HUES48 (cell line): Measurements from ENCODE around the gene C12orf43.

ENCODE experiments used
- H3K27ac ChIP-seq: one replicate; pipeline ENCODE4 v1.7.0; 2013; ENCODE audit warnings: low read depth, low read length, inconsistent platforms
- H3K27me3 ChIP-seq: 2 replicates; pipeline ENCODE4 v1.6.1; 2013; ENCODE audit warnings: mild to moderate bottlenecking, low read length; ENCODE audit not compliant: control insufficient read depth, insufficient read depth
- H3K36me3 ChIP-seq: 2 replicates; pipeline ENCODE4 v1.6.1; 2013; ENCODE audit warnings: low read length; ENCODE audit not compliant: control insufficient read depth, insufficient read depth
- H3K4me1 ChIP-seq: 2 replicates; pipeline ENCODE4 v1.6.1; 2013; ENCODE audit warnings: mild to moderate bottlenecking, low read length; ENCODE audit not compliant: control insufficient read depth, insufficient read depth
- H3K4me3 ChIP-seq: 2 replicates; pipeline ENCODE4 v1.5.1; 2013; ENCODE audit warnings: mild to moderate bottlenecking, low read depth, low read length
- H3K9ac ChIP-seq: 2 replicates; pipeline ENCODE4 v1.6.1; 2013; ENCODE audit warnings: mild to moderate bottlenecking, low read depth, low read length, moderate library complexity
- H3K9me3 ChIP-seq: 2 replicates; pipeline ENCODE4 v1.6.1; 2013; ENCODE audit warnings: low read length; ENCODE audit not compliant: control insufficient read depth, insufficient read depth

C12orf43 gene

GRCh38 chr12:120997448-120997847 is 18.8 kb downstream of the C12orf43 start:
- Histone ChIP-seq H3K9ac (no peak overlapping the region), H3K4me1 (0 out of 2 replicates have a peak, but pooled peaks cover 3% of the 10 kb centered on the region), H3K27ac (no peak overlapping the region), H3K4me3 (no peak overlapping the region), H3K9me3 (no peaks in the 10 kb centered on the region), H3K36me3 (peaks cover 10% of the 10 kb centered on the region), H3K27me3 (no peaks in the 10 kb centered on the region)

GRCh38 chr12:120996133-120996746 is 20.0 kb downstream of the C12orf43 start:
- H3K27me3 ChIP-seq = no peaks in the 10 kb centered on the region
- no peak overlapping the region for H3K27ac ChIP-seq
- H3K4me3 ChIP-seq = no peak overlapping the region
- no peak overlapping the region for H3K9ac ChIP-seq
- H3K9me3 ChIP-seq = no peaks in the 10 kb centered on the region
- no peaks in the 10 kb centered on the region for H3K36me3 ChIP-seq
- 0 out of 2 replicates have a peak, but pooled peaks cover 3% of the 10 kb centered on the region for H3K4me1 ChIP-seq

- Histone ChIP-seq H3K27me3 (no peaks in the 10 kb centered on the region), H3K36me3 (no peaks in the 10 kb centered on the region), H3K4me3 (no peak overlapping the region), H3K27ac (no peak overlapping the region), H3K9ac (no peak overlapping the region), H3K9me3 (no peaks in the 10 kb centered on the region), H3K4me1 (0 out of 2 replicates have a peak, but pooled peaks cover 3% of the 10 kb centered on the region)
These were observed 21.5 kb downstream of the C12orf43 start for GRCh38 chr12:120994589-120995337.

- Histone ChIP-seq H3K36me3 (no peaks in the 10 kb centered on the region), H3K4me1 (no peaks in the 10 kb centered on the region), H3K9ac (no peak overlapping the region), H3K27ac (no peak overlapping the region), H3K9me3 (no peaks in the 10 kb centered on the region), H3K27me3 (no peaks in the 10 kb centered on the region), H3K4me3 (no peak overlapping the region)
These were observed 22.2 kb downstream of the C12orf43 start for GRCh38 chr12:120994059-120994458.

- H3K36me3 ChIP-seq = no peaks in the 10 kb centered on the region
- no peaks in the 10 kb centered on the region for H3K27me3 ChIP-seq
- H3K4me3 ChIP-seq = no peak overlapping the region
These were observed 22.8 kb downstream of the C12orf43 start for GRCh38 chr12:120993496-120993895.

GRCh38 chr12:120992989-120993388 is 23.3 kb downstream of the C12orf43 start:
- Histone ChIP-seq H3K9me3 (no peaks in the 10 kb centered on the region), H3K27ac (no peak overlapping the region), H3K4me3 (no peak overlapping the region), H3K9ac (no peak overlapping the region), H3K4me1 (no peaks in the 10 kb centered on the region), H3K36me3 (no peaks in the 10 kb centered on the region), H3K27me3 (no peaks in the 10 kb centered on the region)

More at GRCh38 chr12:120993496-120993895, 22.8 kb downstream of the C12orf43 start:
- Histone ChIP-seq H3K9me3 (no peaks in the 10 kb centered on the region), H3K27ac (no peak overlapping the region), H3K4me1 (no peaks in the 10 kb centered on the region), H3K9ac (no peak overlapping the region)

GRCh38 chr12:120991965-120992364 is 24.3 kb downstream of the C12orf43 start:
- Histone ChIP-seq H3K36me3 (no peaks in the 10 kb centered on the region), H3K9me3 (no peaks in the 10 kb centered on the region), H3K27me3 (no peaks in the 10 kb centered on the region), H3K9ac (no peak overlapping the region), H3K4me3 (no peak overlapping the region), H3K4me1 (no peaks in the 10 kb centered on the region), H3K27ac (no peak overlapping the region)

GRCh38 chr12:120990487-120991055 is 25.7 kb downstream of the C12orf43 start:
- Histone ChIP-seq H3K9ac (no peak overlapping the region), H3K36me3 (no peaks in the 10 kb centered on the region), H3K4me1 (no peaks in the 10 kb centered on the region), H3K4me3 (no peak overlapping the region), H3K9me3 (no peaks in the 10 kb centered on the region), H3K27ac (no peak overlapping the region), H3K27me3 (no peaks in the 10 kb centered on the region)

- Histone ChIP-seq H3K9me3 (no peaks in the 10 kb centered on the region), H3K9ac (no peak overlapping the region), H3K4me1 (no peaks in the 10 kb centered on the region), H3K36me3 (no peaks in the 10 kb centered on the region), H3K4me3 (no peak overlapping the region), H3K27ac (no peak overlapping the region), H3K27me3 (no peaks in the 10 kb centered on the region)
These were observed 26.6 kb downstream of the C12orf43 start for GRCh38 chr12:120989687-120990086.

GRCh38 chr12:120988658-120989057 is 27.6 kb downstream of the C12orf43 start:
- Histone ChIP-seq H3K36me3 (no peaks in the 10 kb centered on the region), H3K9me3 (no peaks in the 10 kb centered on the region), H3K9ac (no peak overlapping the region), H3K4me1 (no peaks in the 10 kb centered on the region), H3K27me3 (no peaks in the 10 kb centered on the region), H3K4me3 (no peak overlapping the region), H3K27ac (no peak overlapping the region)

GRCh38 chr12:120988234-120988633 is 28.1 kb downstream of the C12orf43 start:
- H3K27me3 ChIP-seq = no peaks in the 10 kb centered on the region
- no peak overlapping the region for H3K4me3 ChIP-seq
- no peaks in the 10 kb centered on the region for H3K4me1 ChIP-seq
- no peaks in the 10 kb centered on the region for H3K36me3 ChIP-seq
- H3K9ac ChIP-seq = no peak overlapping the region
- no peak overlapping the region for H3K27ac ChIP-seq
- no peaks in the 10 kb centered on the region for H3K9me3 ChIP-seq
